ENCODE data around the gene DPEP1. TPM values are rescaled to one million over a fixed set of nuclear protein-coding genes. Genes with fewer than 3 reads are reported as not detected.

DPEP1 gene
- total and polyA plus RNA-seq, 2 experiments from 2014 or later: 1.7 to 2.3 TPM

GRCh38 chr16:89656435-89657121 is 43.1 kb downstream of the DPEP1 start:
- Mint-ChIP-seq H3K9me3 (no peaks in the 10 kb centered on the region), H3K27me3 (ENCODE audit: insufficient read depth, low read depth, poor library complexity) (peaks cover 6% of the 10 kb centered on the region), H3K4me1 (peaks cover 8% of the 10 kb centered on the region), H3K27ac (no peak overlapping the region), H3K4me3 (peak overlapping the region; percentile 90), H3K36me3 (ENCODE audit: low read depth) (peaks cover 30% of the 10 kb centered on the region)
- TF ChIP-seq ETS1 (IDR thresholded peaks at IDR 0.05) (no peak), ZNF462 (CRISPR knock-in tag; IDR thresholded peaks at IDR 0.05) (no peak), JUNB (IDR thresholded peaks at IDR 0.05; ENCODE audit: unreplicated experiment) (no peak), STAT1 (IDR thresholded peaks at IDR 0.05; ENCODE audit: unreplicated experiment) (no peak), ZNF114 (CRISPR knock-in tag; IDR thresholded peaks at IDR 0.05) (no peak), CTCF (conservative IDR thresholded peaks at IDR 0.05; ENCODE audit: low read depth in 2 of 2) (no peak), POLR2AphosphoS5 (IDR thresholded peaks at IDR 0.05; ENCODE audit: low read depth) (no peak), EZH2 (IDR thresholded peaks at IDR 0.05; ENCODE audit: low read depth, unreplicated experiment) (no peak), ZNF331 (CRISPR knock-in tag; IDR thresholded peaks at IDR 0.05; ENCODE audit: low read depth) (no peak), REST (IDR thresholded peaks at IDR 0.05; ENCODE audit: unreplicated experiment) (no peak), CREB1 (CRISPR knock-in tag; IDR thresholded peaks at IDR 0.05; ENCODE audit: low read depth) (no peak), NANOG (IDR thresholded peaks at IDR 0.05; ENCODE audit: borderline replicate concordance) (no peak), EZH2phosphoT487 (IDR thresholded peaks at IDR 0.05; ENCODE audit: unreplicated experiment) (no peak)
- no peak overlapping the region for H2AFZ ChIP-seq
- H3K4me2 ChIP-seq: peak overlapping the region; percentile 98
- no peaks in the 10 kb centered on the region for H3K27me3 ChIP-seq (ENCODE audit: insufficient read depth)
- peaks cover 49% of the 10 kb centered on the region for H3K79me2 ChIP-seq (replicated peaks; ENCODE audit: insufficient read depth)
- H3K4me1 ChIP-seq (ENCODE audit: insufficient read depth): peaks cover 7% of the 10 kb centered on the region; the same call in 1 of the 2 replicates
- peaks cover 12% of the 10 kb centered on the region for H3K36me3 ChIP-seq (ENCODE audit: insufficient read depth)
- no peaks in the 10 kb centered on the region for H3K9me2 ChIP-seq (ENCODE audit: insufficient read depth)
- H3K4me3 ChIP-seq: peak overlapping the region; percentile 95
- no peak for ATAC-seq
- no peak overlapping the region for H3K27ac ChIP-seq (ENCODE audit: low read depth)
- H3F3A ChIP-seq (replicated peaks; ENCODE audit: low read depth): no peaks in the 10 kb centered on the region
- DNase-seq (ENCODE audit: low spot score): no peak
- peaks cover 4% of the 10 kb centered on the region; the same call in 1 of the 2 replicates for H4K20me1 ChIP-seq (replicated peaks; ENCODE audit: insufficient read depth)

All from GM23338 (cell line).